GM19025 (cell line): ENCODE measurements around the gene STAP2.
"Not testable (repeated sequence)": the region's sequence is repeated elsewhere in the genome, so short reads cannot be mapped to it uniquely, and the experiment has no call there.

ENCODE experiments used
- ATAC-seq: cut with Tn5 transposase; IDR thresholded peaks from one replicate; pipeline ENCODE4 v1.9.1; 2021; ENCODE audit warnings: mild to moderate bottlenecking, low read depth, moderate library complexity; ENCODE audit not compliant: unreplicated experiment

The STAP2 gene

GRCh38 chr19:4328991-4329681 lies 9.5 kb downstream of the STAP2 start:
- not testable (repeated sequence) for ATAC-seq

- peak; percentile 71 for ATAC-seq
These were observed 10.2 kb downstream of the STAP2 start for GRCh38 chr19:4328243-4328990.

GRCh38 chr19:4327877-4328242 lies 10.8 kb downstream of the STAP2 start:
- ATAC-seq: no peak

- ATAC-seq: no peak
These were observed 11.3 kb downstream of the STAP2 start for GRCh38 chr19:4327252-4327876.

- no peak for ATAC-seq
These were observed 11.8 kb downstream of the STAP2 start for GRCh38 chr19:4326837-4327251.

GRCh38 chr19:4326215-4326836 lies 12.3 kb downstream of the STAP2 start:
- ATAC-seq: no peak

- no peak for ATAC-seq
These were observed 14.4 kb downstream of the STAP2 start for GRCh38 chr19:4324228-4324627.

GRCh38 chr19:4323692-4324091 lies 14.9 kb downstream of the STAP2 start:
- no peak for ATAC-seq

- ATAC-seq: no peak
These were observed 15.5 kb downstream of the STAP2 start for GRCh38 chr19:4322942-4323665.

GRCh38 chr19:4320419-4320818 lies 18.2 kb downstream of the STAP2 start:
- ATAC-seq: no peak

- ATAC-seq: no peak
These were observed 19.4 kb downstream of the STAP2 start for GRCh38 chr19:4319067-4319718.

GRCh38 chr19:4318460-4318859 lies 20.2 kb downstream of the STAP2 start:
- ATAC-seq: no peak

GRCh38 chr19:4316956-4317355 lies 21.7 kb downstream of the STAP2 start:
- no peak for ATAC-seq

- ATAC-seq: no peak
These were observed 24.7 kb downstream of the STAP2 start for GRCh38 chr19:4313847-4314490.

GRCh38 chr19:4310247-4311121 lies 28.1 kb downstream of the STAP2 start:
- no peak for ATAC-seq

GRCh38 chr19:4305659-4306058 lies 33.0 kb downstream of the STAP2 start:
- no peak for ATAC-seq

GRCh38 chr19:4305257-4305612 lies 33.4 kb downstream of the STAP2 start:
- no peak for ATAC-seq

- ATAC-seq: no peak
These were observed 33.9 kb downstream of the STAP2 start, which contains the start of gene FSD1 for GRCh38 chr19:4304538-4305256. FSD1 (plus strand) TSS chr19:4304598; CDS start chr19:4304747, 149 bp downstream.
